ENCODE measurements around the gene PARVG. TPM values are rescaled to one million over a fixed set of nuclear protein-coding genes. Genes with fewer than 3 reads are reported as not detected.

Gene PARVG
- polyA plus RNA-seq, 2 of the 4 experiments (the other 2 are of a cell fraction), result not detected

Other genes with a start within 250 kb of the PARVG start
- gene SAMM50, start 225.5 kb upstream of the PARVG start, polyA plus RNA-seq (2011; rRNA removed), result 37.1 and 51.4 TPM in 2 replicates
- gene SAMM50, start 225.5 kb upstream of the PARVG start, polyA plus RNA-seq (2017; fragmentation: RNase III; extraction: RNeasy Plus Mini Kit Qiagen cat#74134 plus additional on column Dnase treatment), result 49.3 to 50.8 TPM (median 49.3 TPM) in 3 replicates
- 33.1 and 33.5 TPM in 2 replicates for gene PARVB, start 156.6 kb upstream of the PARVG start, polyA plus RNA-seq (2011; rRNA removed)
- 27.4 to 33.0 TPM (median 28.3 TPM) in 3 replicates for gene PARVB, start 156.6 kb upstream of the PARVG start, polyA plus RNA-seq (2017; fragmentation: RNase III; extraction: RNeasy Plus Mini Kit Qiagen cat#74134 plus additional on column Dnase treatment)
- gene SHISAL1, start 132.0 kb downstream of the PARVG start, polyA plus RNA-seq (2011; rRNA removed), result 0.61 and 0.79 TPM in 2 replicates
- gene SHISAL1, start 132.0 kb downstream of the PARVG start, polyA plus RNA-seq (2017; fragmentation: RNase III; extraction: RNeasy Plus Mini Kit Qiagen cat#74134 plus additional on column Dnase treatment), result 1.9 to 2.4 TPM (median 2.2 TPM) in 3 replicates

Data from A549 (cell line).